HG03103 (cell line): Measurements from ENCODE around the gene EPHA5.

Experiments used
- ATAC-seq: cut with Tn5 transposase; IDR thresholded peaks from one replicate; pipeline ENCODE4 v1.9.1; 2021; ENCODE audit warnings: low read depth; ENCODE audit not compliant: unreplicated experiment

Gene EPHA5

GRCh38 chr4:65635051-65635821 is 35.1 kb downstream of the EPHA5 start:
- no peak for ATAC-seq

DNA sequence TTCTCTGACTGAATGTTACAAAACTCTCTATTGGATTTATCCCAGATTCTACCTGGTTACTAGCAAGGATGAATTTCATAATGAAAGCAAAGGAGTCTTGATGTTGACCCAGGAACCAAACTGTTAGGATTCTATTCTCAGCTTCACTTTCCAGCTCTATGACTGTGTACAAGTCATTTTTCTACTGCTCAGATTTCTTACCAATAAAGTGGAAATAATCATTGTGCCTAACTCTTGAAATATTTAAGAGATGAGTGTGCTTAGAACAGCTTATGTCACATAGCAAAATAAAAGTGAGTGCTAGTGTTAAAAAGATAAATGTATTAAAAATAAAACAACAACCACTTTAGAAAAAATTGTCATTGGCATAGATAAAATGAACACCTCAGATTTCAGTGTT is 45.6 kb downstream of the EPHA5 start:
- no peak for ATAC-seq

- no peak for ATAC-seq
Observed at GRCh38 chr4:65623506-65623905, 46.8 kb downstream of the EPHA5 start.

DNA sequence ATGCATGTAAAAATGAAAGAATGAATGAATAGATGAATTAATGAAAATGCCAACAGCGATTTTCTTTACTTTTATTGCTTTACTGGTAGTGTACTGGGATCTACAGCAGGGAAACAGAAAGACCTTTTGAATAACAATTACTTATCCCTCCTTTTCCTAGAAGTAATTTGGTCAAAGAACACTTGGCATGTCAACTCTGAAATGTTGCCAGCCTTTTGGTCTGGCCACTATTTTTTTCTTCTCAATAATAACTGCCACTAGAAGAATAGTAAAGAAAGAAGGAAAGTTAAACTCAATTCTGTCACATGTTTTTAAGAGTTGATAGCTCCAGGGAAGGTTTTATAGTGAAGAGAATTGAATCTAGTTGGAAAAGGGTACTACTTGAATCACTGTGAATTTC is 52.9 kb downstream of the EPHA5 start:
- ATAC-seq: no peak

DNA sequence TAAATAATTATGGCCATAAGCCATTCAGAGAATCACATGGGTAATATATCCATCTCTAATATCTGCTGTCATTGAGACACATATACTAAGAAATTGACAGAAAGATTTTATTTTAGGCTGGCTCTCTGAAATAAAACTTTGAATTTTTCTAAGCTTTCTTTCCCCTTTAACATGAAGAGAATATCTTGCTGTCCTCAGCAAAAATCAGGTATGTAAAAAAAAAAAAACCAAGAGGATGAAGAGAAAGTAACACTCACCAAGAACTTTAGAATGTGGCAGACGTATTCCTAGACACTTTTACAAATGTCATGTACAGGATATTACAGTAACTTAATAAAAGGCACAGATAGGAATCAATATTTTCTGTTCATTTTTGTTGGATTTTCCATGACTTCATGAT is 65.8 kb downstream of the EPHA5 start:
- ATAC-seq: no peak

- ATAC-seq: no peak
Observed at GRCh38 chr4:65600656-65601055, 69.6 kb downstream of the EPHA5 start.

- ATAC-seq: no peak
Observed at GRCh38 chr4:65599340-65599739, 70.9 kb downstream of the EPHA5 start.

DNA sequence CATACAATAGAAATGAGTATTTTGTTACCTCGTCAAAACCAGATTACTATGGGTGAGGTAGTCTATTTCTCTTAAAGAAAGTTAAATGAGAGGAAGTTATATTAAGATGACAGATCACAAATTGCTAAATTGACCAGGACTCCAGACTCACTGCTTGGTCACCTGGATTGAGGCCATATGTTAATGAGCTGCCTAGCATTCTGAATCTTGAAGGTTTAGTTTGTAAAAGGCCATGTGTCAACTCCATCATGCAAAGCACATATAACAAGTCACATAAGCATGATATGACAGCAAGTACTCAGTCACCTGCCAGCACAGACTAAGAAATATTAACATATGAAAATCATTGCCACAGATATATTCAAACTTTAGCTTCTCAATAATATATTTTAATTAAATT is 72.6 kb downstream of the EPHA5 start:
- no peak for ATAC-seq

DNA sequence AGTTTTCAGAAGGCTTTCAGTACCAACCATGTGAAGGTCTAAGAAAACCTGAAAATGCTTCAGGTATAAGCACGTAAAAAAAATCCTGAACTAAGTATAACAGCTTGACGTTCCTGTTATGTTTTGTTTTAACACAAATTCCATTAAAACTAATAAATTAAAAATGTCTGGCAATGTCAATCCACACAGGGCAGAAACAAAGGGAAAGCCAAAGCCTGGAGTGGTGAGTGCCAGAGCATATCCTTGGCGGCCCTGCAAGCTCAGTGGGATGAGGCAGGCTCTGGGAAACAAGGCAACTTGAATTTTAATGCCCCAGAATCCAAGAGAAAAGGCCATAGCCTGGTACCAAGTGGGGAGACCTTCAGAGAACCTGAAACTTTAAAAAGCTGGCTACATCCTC is 78.2 kb downstream of the EPHA5 start:
- no peak for ATAC-seq

GRCh38 chr4:65589921-65590320 is 80.4 kb downstream of the EPHA5 start:
- ATAC-seq: no peak

DNA sequence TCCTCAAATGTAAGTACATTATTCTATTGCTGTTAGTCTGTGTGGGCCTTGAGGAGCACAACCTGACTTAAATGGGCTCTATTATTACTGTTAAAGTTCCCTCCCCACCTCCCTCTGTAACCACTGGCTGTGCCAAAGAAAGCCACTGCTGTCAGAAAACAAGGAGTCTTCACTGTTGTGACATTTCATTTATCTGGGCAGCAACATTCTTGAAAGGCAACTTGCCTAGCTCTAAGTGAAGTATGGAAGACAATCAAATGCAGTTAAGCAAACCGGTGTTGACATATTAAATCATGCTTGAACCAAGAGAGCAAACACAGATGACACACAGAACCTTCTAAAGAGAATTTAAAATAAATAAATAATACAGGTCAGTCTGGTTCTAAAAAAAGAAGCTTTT is 81.0 kb downstream of the EPHA5 start:
- ATAC-seq: no peak

DNA sequence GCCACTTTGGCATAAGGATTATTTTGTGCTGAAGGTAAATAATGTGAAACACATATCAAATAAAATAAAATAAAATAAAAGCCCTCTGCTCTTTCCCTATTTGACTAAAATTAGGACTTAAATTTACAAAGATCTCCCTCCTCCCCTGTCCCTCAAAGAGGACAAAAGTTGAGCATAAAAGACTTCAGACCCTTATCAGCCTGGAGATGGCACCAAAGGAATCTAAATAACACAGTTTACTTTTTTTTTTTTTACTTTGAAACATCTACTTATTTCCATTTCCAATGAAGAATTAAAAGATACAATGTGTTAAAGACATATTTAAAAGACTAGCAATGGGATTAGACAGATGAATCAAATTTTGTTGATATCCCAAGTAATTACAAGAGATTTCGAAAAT is 89.7 kb downstream of the EPHA5 start:
- ATAC-seq: no peak

- no peak for ATAC-seq
Observed at GRCh38 chr4:65566473-65566872, 103.8 kb downstream of the EPHA5 start.

- ATAC-seq: no peak
Observed at GRCh38 chr4:65561164-65561563, 109.1 kb downstream of the EPHA5 start.

- no peak for ATAC-seq
Observed at GRCh38 chr4:65559270-65559669, 111.0 kb downstream of the EPHA5 start.

DNA sequence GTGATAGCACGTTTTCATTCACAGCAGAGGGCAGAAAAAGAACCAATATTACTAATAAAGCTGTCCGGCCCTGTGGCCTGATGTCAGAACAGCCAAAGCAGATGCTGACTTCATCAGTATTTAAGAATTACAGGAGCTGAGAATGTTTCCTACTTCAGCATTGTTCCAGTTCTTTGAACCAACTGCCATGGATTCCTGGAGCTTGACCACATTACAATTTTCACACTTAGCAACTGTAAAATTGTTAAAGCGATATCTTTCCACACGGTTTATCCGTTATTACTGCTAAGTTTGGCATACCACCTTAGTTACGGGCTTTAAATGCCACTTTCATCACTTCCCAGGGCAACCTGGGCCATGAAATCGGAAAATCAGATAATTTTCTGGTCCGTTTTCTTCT is 118.2 kb downstream of the EPHA5 start:
- ATAC-seq: no peak

DNA sequence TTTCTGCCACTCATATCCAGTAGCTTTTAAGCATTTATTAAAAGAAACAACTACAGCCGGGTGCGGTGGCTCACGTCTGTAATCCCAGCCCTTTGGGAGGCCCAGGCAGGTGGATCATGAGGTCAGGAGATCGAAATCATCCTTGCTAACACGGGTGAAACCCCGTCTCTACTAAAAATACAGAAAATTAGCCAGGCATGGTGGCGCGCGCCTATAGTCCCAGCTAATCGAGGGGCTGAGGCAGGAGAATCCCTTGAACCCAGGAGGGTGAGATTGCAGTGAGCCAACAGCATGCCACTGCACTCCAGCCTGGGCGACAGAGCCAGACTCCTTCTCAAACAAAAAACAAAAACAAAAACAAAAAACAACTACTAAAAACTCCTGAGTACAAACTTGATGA is 119.8 kb downstream of the EPHA5 start:
- no peak for ATAC-seq

DNA sequence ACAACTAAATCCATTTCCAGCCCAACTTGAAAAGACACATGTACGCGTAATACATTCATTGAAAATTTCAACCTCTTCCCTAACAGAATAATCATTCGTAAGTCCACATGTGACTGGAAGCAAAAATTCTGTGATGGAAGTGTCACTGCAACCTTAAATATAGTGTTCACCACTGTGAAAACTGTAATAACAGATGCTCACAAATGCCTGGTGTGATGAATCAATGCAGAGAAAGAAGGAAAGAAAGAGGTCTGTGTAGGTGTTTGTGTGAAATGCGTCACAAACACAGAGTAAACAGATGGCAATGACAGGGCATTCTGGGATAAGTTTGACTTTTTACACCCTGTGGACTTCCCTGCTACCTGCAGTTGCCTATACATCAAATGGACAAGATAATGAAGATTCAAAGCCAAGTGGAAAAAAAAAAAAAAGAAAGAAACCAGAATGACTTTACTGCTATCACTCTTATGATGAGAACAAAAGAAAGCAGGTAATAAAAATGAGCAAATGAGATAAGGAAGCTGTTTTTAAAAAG is 123.3 kb downstream of the EPHA5 start:
- no peak for ATAC-seq

DNA sequence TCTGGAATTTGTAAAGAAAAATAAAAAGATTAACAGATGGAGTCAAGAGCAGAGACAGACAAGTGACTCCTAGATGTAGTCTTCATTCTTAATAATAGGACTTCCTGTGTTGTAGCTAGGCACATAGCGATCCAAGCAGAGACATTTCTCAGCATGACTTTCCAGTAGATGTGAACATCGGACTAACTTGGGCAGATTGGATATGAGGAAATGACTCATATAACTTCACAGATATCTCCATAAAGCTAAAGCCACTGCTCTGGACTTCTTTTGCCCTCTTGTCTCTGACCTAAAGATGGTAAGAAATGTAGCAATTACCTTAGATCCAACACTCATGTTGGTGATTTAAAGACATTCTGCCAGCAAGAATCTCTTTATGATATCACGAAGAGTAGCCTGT is 131.7 kb downstream of the EPHA5 start:
- ATAC-seq: no peak

GRCh38 chr4:65535113-65535512 is 135.2 kb downstream of the EPHA5 start:
- ATAC-seq: no peak

- ATAC-seq: no peak
Observed at GRCh38 chr4:65521666-65522065, 148.6 kb downstream of the EPHA5 start.

- ATAC-seq: no peak
Observed at GRCh38 chr4:65515646-65516045, 154.6 kb downstream of the EPHA5 start.

- ATAC-seq: no peak
Observed at GRCh38 chr4:65510976-65511375, 159.3 kb downstream of the EPHA5 start.
